ENCODE measurements around the gene ATXN3L. TPM values are rescaled to one million over a fixed set of nuclear protein-coding genes. Genes with fewer than 3 reads are reported as not detected.

ATXN3L gene
- total and polyA plus RNA-seq, 2 experiments from 2014 or later = not detected

GRCh38 chrX:13293700-13294099 is 26.2 kb downstream of the ATXN3L start (continued):
- TF ChIP-seq REST (IDR thresholded peaks at IDR 0.05; ENCODE audit: unreplicated experiment) (no peak), ZNF331 (CRISPR knock-in tag; IDR thresholded peaks at IDR 0.05; ENCODE audit: low read depth) (no peak), POLR2AphosphoS5 (IDR thresholded peaks at IDR 0.05; ENCODE audit: low read depth) (no peak)

GRCh38 chrX:13290891-13291614 is 28.8 kb downstream of the ATXN3L start:
- DNase-seq (ENCODE audit: low spot score) (no peak), ATAC-seq (no peak)
- no peaks in the 10 kb centered on the region for H3K79me2 ChIP-seq (replicated peaks; ENCODE audit: insufficient read depth)
- H3K4me1 Mint-ChIP-seq = peaks cover 2% of the 10 kb centered on the region; the same call in 1 of the 3 replicates
- H4K20me1 ChIP-seq (replicated peaks; ENCODE audit: insufficient read depth) = no peaks in the 10 kb centered on the region
- H3K9me3 Mint-ChIP-seq = peaks cover 9% of the 10 kb centered on the region; the same call in 2 of the 3 replicates
- no peaks in the 10 kb centered on the region for H3F3A ChIP-seq (replicated peaks; ENCODE audit: low read depth)
- H3K4me1 ChIP-seq (ENCODE audit: insufficient read depth) = no peaks in the 10 kb centered on the region
- no peak overlapping the region for H2AFZ ChIP-seq
- H3K27me3 ChIP-seq (ENCODE audit: insufficient read depth) = no peaks in the 10 kb centered on the region
- no peak overlapping the region for H3K27ac ChIP-seq (ENCODE audit: low read depth)
- peaks cover 7% of the 10 kb centered on the region; the same call in 2 of the 3 replicates for H3K36me3 Mint-ChIP-seq (ENCODE audit: low read depth)
- no peak overlapping the region for H3K4me3 ChIP-seq
- H3K9me2 ChIP-seq (ENCODE audit: insufficient read depth) = no peaks in the 10 kb centered on the region
- peaks cover under 1% of the 10 kb centered on the region for H3K27me3 Mint-ChIP-seq (ENCODE audit: insufficient read depth, low read depth, poor library complexity)
- no peak overlapping the region for H3K4me2 ChIP-seq
- H3K36me3 ChIP-seq (ENCODE audit: insufficient read depth) = no peaks in the 10 kb centered on the region
- no peak overlapping the region for H3K4me3 Mint-ChIP-seq
- H3K27ac Mint-ChIP-seq = no peak overlapping the region
- no peak for TF ChIP-seq ZNF462 (CRISPR knock-in tag; IDR thresholded peaks at IDR 0.05)
- TF ChIP-seq CREB1 (CRISPR knock-in tag; IDR thresholded peaks at IDR 0.05; ENCODE audit: low read depth) = no peak
- no peak for TF ChIP-seq CTCF (conservative IDR thresholded peaks at IDR 0.05; ENCODE audit: low read depth in 2 of 2)
- no peak for TF ChIP-seq ETS1 (IDR thresholded peaks at IDR 0.05)
- no peak for TF ChIP-seq REST (IDR thresholded peaks at IDR 0.05; ENCODE audit: unreplicated experiment)
